Panc1 (cell line): ENCODE results near the gene BCAS3. TPM values are rescaled to one million over a fixed set of nuclear protein-coding genes. Genes with fewer than 3 reads are reported as not detected.

Experiments used
- ATAC-seq: fragments of 200-7000 bp; cut with Tn5 transposase; 2 replicates; pipeline ENCODE4 v1.9.1; 2020; ENCODE audit warnings: mild to moderate bottlenecking, moderate library complexity
- BruUV-seq: library from RNA; stranded (reverse); fragments of 400-500 nt; replicated peaks from 2 replicates; lab custom pipeline; 2021; lab: Mats Ljungman, UMichigan
- CTCF ChIA-PET: fragments of 300-600 bp; sonication (Branson Sonifier 250); formaldehyde crosslinking; loops from one replicate; lab custom pipeline; 2022; ENCODE audit warnings: antibody characterized with exemption; lab: Charles Lee
- POLR2A ChIA-PET: fragments of 300-600 bp; sonication (Branson Sonifier 250); formaldehyde crosslinking; loops from one replicate; lab custom pipeline; 2022; ENCODE audit warnings: antibody characterized with exemption; lab: Charles Lee
- DNase-seq: peaks from one replicate; pipeline ENCODE4 v3.0.0-alpha.2; 2010; ENCODE audit warnings: low read depth, low spot score
- H3K27ac ChIP-seq: 2 replicates; pipeline ENCODE4 v1.5.1; 2011; ENCODE audit warnings: mild to moderate bottlenecking, low read length, inconsistent platforms
- H3K27me3 ChIP-seq: fragments of 200-500 bp; sonication (Bioruptor generic); 2 replicates; pipeline ENCODE4 v1.6.0; 2014; ENCODE audit warnings: low read length, inconsistent platforms; ENCODE audit not compliant: control insufficient read depth, insufficient read depth
- H3K36me3 ChIP-seq: fragments of 200-500 bp; sonication (Bioruptor generic); 2 replicates; pipeline ENCODE4 v1.5.1; 2014; ENCODE audit warnings: inconsistent platforms, mild to moderate bottlenecking, low read length, moderate library complexity; ENCODE audit not compliant: control insufficient read depth, insufficient read depth
- H3K4me1 ChIP-seq: 2 replicates; pipeline ENCODE4 v1.5.1; 2011; ENCODE audit warnings: inconsistent platforms, mild to moderate bottlenecking, low read length, moderate library complexity; ENCODE audit not compliant: control insufficient read depth, insufficient read depth
- H3K4me3 ChIP-seq, 2 experiments: 2 replicates each; pipeline ENCODE4 v1.5.1; 2011 to 2012; ENCODE audit warnings: low read depth in 2 of 2, low read length in 2 of 2, mild to moderate bottlenecking in 2 of 2, inconsistent platforms in 1 of 2, moderate library complexity in 1 of 2
- H3K9me3 ChIP-seq: fragments of 200-500 bp; sonication (Bioruptor generic); 2 replicates; pipeline ENCODE4 v1.5.1; 2014; ENCODE audit warnings: low read depth, mild to moderate bottlenecking, inconsistent platforms, low read length, moderate library complexity; ENCODE audit not compliant: control insufficient read depth, insufficient read depth
- CTCF ChIP-seq: fragments of 450-650 bp; IDR thresholded peaks from 2 replicates; pipeline ENCODE4 v1.5.1; 2017; ENCODE audit warnings: mild to moderate bottlenecking
- POLR2AphosphoS5 ChIP-seq: IDR thresholded peaks from 2 replicates; pipeline ENCODE4 v1.6.1; 2012; ENCODE audit warnings: mild to moderate bottlenecking, low read depth, low read length, moderate library complexity
- REST ChIP-seq, 2 experiments: IDR thresholded peaks; 2 replicates each; pipeline ENCODE4 v1.6.1; 2011 to 2012; ENCODE audit warnings: low read depth in 2 of 2, control low read depth in 1 of 2, low read length in 1 of 2, mild to moderate bottlenecking in 1 of 2, moderate library complexity in 1 of 2; ENCODE audit not compliant: insufficient read depth in 1 of 2
- SIN3A ChIP-seq: IDR thresholded peaks from 2 replicates; pipeline ENCODE4 v1.6.1; 2012; ENCODE audit warnings: low read depth, mild to moderate bottlenecking, low read length, moderate library complexity, borderline replicate concordance; ENCODE audit not compliant: insufficient read depth
- TCF7L2 ChIP-seq: IDR thresholded peaks from 2 replicates; pipeline ENCODE4 v1.6.1; 2011; ENCODE audit warnings: mild to moderate bottlenecking, low read depth, low read length, inconsistent platforms
- in situ Hi-C: cut with HindIII; loops from 2 replicates; pipeline ENCODE4 v1.10.0; 2016; ENCODE audit warnings: low sequenced_read_pairs, low pct_unique_long_range_greater_than_20kb
- intact Hi-C: fragments of 100-400 bp; cut with micrococcal nuclease; formaldehyde crosslinking; loops from one replicate; pipeline ENCODE4 v1.10.0; 2022; ENCODE audit not compliant: unreplicated experiment
- total RNA-seq: library from RNA; stranded (reverse); gene quantifications from one replicate; pipeline ENCODE4 v1.2.1, GENCODE V29; 2021; ENCODE audit not compliant: unreplicated experiment

The BCAS3 gene
- total RNA-seq, 1 experiment from 2014 or later = 9.3 TPM

GRCh38 chr17:61397086-61397842 is 719.6 kb downstream of the BCAS3 start:
- TF ChIP-seq TCF7L2 (no peak), SIN3A (no peak), REST (IDR thresholded peaks at IDR 0.05; ENCODE audit: insufficient read depth in 1 of 2, low read depth in 2 of 2, low read length in 1 of 2) (no peak), POLR2AphosphoS5 (no peak), CTCF (no peak)
- BruUV-seq = no TSS peak
- peak overlapping the region in 1 of 2 experiments; percentile 79; a peak in 1 of 4 replicates for H3K4me3 ChIP-seq
- POLR2A ChIA-PET = no interaction called here
- ATAC-seq (no peak), DNase-seq (no peak)
- in situ Hi-C loops = no loop called here
- intact Hi-C loops = loop anchor here (10.0 kb wide), 1 partner anchor 392 kb away; no protein-coding TSS in a partner anchor
- no peaks in the 10 kb centered on the region for H3K27me3 ChIP-seq
- H3K4me1 ChIP-seq = peaks cover 24% of the 10 kb centered on the region
- H3K9me3 ChIP-seq = no peaks in the 10 kb centered on the region
- CTCF ChIA-PET = no interaction called here
- no peaks in the 10 kb centered on the region for H3K36me3 ChIP-seq
- H3K27ac ChIP-seq = peak overlapping the region; percentile 54; the same call in 1 of the 2 replicates

- no peaks in the 10 kb centered on the region for H3K9me3 ChIP-seq
- POLR2A ChIA-PET = no interaction called here
- peak overlapping the region; percentile 78 for H3K27ac ChIP-seq
- CTCF ChIA-PET = interaction anchor here (0.6 kb wide), 1 partner anchor 654 kb away, joined by 7 read pairs; no protein-coding TSS in a partner anchor
- ATAC-seq (no peak), DNase-seq (no peak)
- TF ChIP-seq SIN3A (no peak; the same call in 1 of the 2 replicates), TCF7L2 (no peak), REST (IDR thresholded peaks at IDR 0.05; ENCODE audit: insufficient read depth in 1 of 2, low read depth in 2 of 2, low read length in 1 of 2) (no peak), POLR2AphosphoS5 (no peak), CTCF (no peak)
- in situ Hi-C loops (no loop called here), intact Hi-C loops (loop anchor here (10.0 kb wide), 1 partner anchor 394 kb away; no protein-coding TSS in a partner anchor)
- H3K4me3 ChIP-seq = peak overlapping the region; percentile 52 to 79
- BruUV-seq = no TSS peak
- H3K4me1 ChIP-seq = peaks cover 21% of the 10 kb centered on the region
- no peaks in the 10 kb centered on the region for H3K27me3 ChIP-seq
- H3K36me3 ChIP-seq = no peaks in the 10 kb centered on the region
Observed at GRCh38 chr17:61398721-61399130, 721.1 kb downstream of the BCAS3 start.
